Measurements from ENCODE around the gene SFT2D1. TPM values are rescaled to one million over a fixed set of nuclear protein-coding genes. Genes with fewer than 3 reads are reported as not detected.

SFT2D1 gene
- total RNA-seq, 1 donor from 2014 or later: 48.9 TPM

GRCh38 chr6:166355552-166355951 lies 13.2 kb upstream of the SFT2D1 start:
- TF ChIP-seq EZH2phosphoT487 (IDR thresholded peaks at IDR 0.05): no peak
- no peak for TF ChIP-seq EZH2 (IDR thresholded peaks at IDR 0.05)
- TF ChIP-seq CTCF (IDR thresholded peaks at IDR 0.05): no peak
- Mint-ChIP-seq H3K27ac (no peak overlapping the region), H3K36me3 (no peaks in the 10 kb centered on the region), H3K4me1 (peaks cover 12% of the 10 kb centered on the region), H3K4me3 (no peak overlapping the region), H3K27me3 (ENCODE audit: insufficient read depth, low read depth) (peaks cover 5% of the 10 kb centered on the region), H3K9me3 (peaks cover 3% of the 10 kb centered on the region)
- H3K9ac ChIP-seq: no peak overlapping the region
- H3K4me3 ChIP-seq: no peak overlapping the region
- H4K20me1 ChIP-seq (ENCODE audit: low read depth): no peaks in the 10 kb centered on the region
- H3K4me1 ChIP-seq: peaks cover 11% of the 10 kb centered on the region
- no peak overlapping the region for H3K4me2 ChIP-seq
- no peaks in the 10 kb centered on the region for H3K36me3 ChIP-seq
- no peaks in the 10 kb centered on the region for H3K27me3 ChIP-seq
- no peak overlapping the region for H3K27ac ChIP-seq
- H3K79me2 ChIP-seq (ENCODE audit: low read depth): no peaks in the 10 kb centered on the region
- no peak overlapping the region for H2AFZ ChIP-seq (replicated peaks)
- no peaks in the 10 kb centered on the region for H3F3A ChIP-seq (ENCODE audit: low read depth)
- DNase-seq (ENCODE audit: low spot score): no peak
- H3K9me3 ChIP-seq (ENCODE audit: low read depth): no peaks in the 10 kb centered on the region

GRCh38 chr6:166354965-166355364 lies 12.6 kb upstream of the SFT2D1 start:
- H3K27ac Mint-ChIP-seq: no peak overlapping the region
- H3K27me3 ChIP-seq: no peaks in the 10 kb centered on the region

GRCh38 chr6:166354143-166354542 lies 11.8 kb upstream of the SFT2D1 start:
- no peak overlapping the region for H3K4me3 Mint-ChIP-seq
- H3K36me3 Mint-ChIP-seq: no peaks in the 10 kb centered on the region
- peaks cover 5% of the 10 kb centered on the region for H3K27me3 Mint-ChIP-seq (ENCODE audit: insufficient read depth, low read depth)
- no peak for DNase-seq (ENCODE audit: low spot score)
- TF ChIP-seq EZH2 (IDR thresholded peaks at IDR 0.05) (no peak), EZH2phosphoT487 (IDR thresholded peaks at IDR 0.05) (no peak), CTCF (IDR thresholded peaks at IDR 0.05) (no peak)
- Histone ChIP-seq H3K27me3 (no peaks in the 10 kb centered on the region), H3K4me3 (no peak overlapping the region), H3K9ac (no peak overlapping the region), H3K9me3 (ENCODE audit: low read depth) (no peaks in the 10 kb centered on the region), H3F3A (ENCODE audit: low read depth) (no peaks in the 10 kb centered on the region), H3K4me2 (no peak overlapping the region), H4K20me1 (ENCODE audit: low read depth) (no peaks in the 10 kb centered on the region), H3K79me2 (ENCODE audit: low read depth) (no peaks in the 10 kb centered on the region), H3K4me1 (peaks cover 11% of the 10 kb centered on the region), H3K36me3 (no peaks in the 10 kb centered on the region), H3K27ac (no peak overlapping the region), H2AFZ (replicated peaks) (no peak overlapping the region)
- no peak overlapping the region for H3K27ac Mint-ChIP-seq
- peaks cover 12% of the 10 kb centered on the region for H3K4me1 Mint-ChIP-seq
- peaks cover 4% of the 10 kb centered on the region for H3K9me3 Mint-ChIP-seq

More at GRCh38 chr6:166354965-166355364, 12.6 kb upstream of the SFT2D1 start:
- H3K36me3 Mint-ChIP-seq: no peaks in the 10 kb centered on the region
- H3K27ac ChIP-seq: no peak overlapping the region
- peaks cover 12% of the 10 kb centered on the region for H3K4me1 Mint-ChIP-seq
- peaks cover 4% of the 10 kb centered on the region for H3K9me3 Mint-ChIP-seq
- H3K4me1 ChIP-seq: peaks cover 11% of the 10 kb centered on the region
- no peaks in the 10 kb centered on the region for H3K9me3 ChIP-seq (ENCODE audit: low read depth)
- no peak for TF ChIP-seq EZH2 (IDR thresholded peaks at IDR 0.05)
- no peak for TF ChIP-seq CTCF (IDR thresholded peaks at IDR 0.05)
- no peak for TF ChIP-seq EZH2phosphoT487 (IDR thresholded peaks at IDR 0.05)
- no peak overlapping the region for H3K4me3 Mint-ChIP-seq
- no peaks in the 10 kb centered on the region for H4K20me1 ChIP-seq (ENCODE audit: low read depth)
- no peaks in the 10 kb centered on the region for H3K79me2 ChIP-seq (ENCODE audit: low read depth)
- DNase-seq (ENCODE audit: low spot score): no peak
- no peak overlapping the region for H2AFZ ChIP-seq (replicated peaks)
- H3F3A ChIP-seq (ENCODE audit: low read depth): no peaks in the 10 kb centered on the region
- no peak overlapping the region for H3K4me3 ChIP-seq
- no peak overlapping the region for H3K4me2 ChIP-seq
- H3K9ac ChIP-seq: no peak overlapping the region
- H3K27me3 Mint-ChIP-seq (ENCODE audit: insufficient read depth, low read depth): peaks cover 5% of the 10 kb centered on the region
- H3K36me3 ChIP-seq: no peaks in the 10 kb centered on the region
